Measurements from ENCODE around the gene AP4M1.

Gene AP4M1

GRCh38 chr7:100107125-100107737 lies 5.8 kb downstream of the AP4M1 start:
- CTCF ChIA-PET = no interaction called here
- TF ChIP-seq FOXA1 (IDR thresholded peaks at IDR 0.05) (no peak), FOXK2 (IDR thresholded peaks at IDR 0.05) (no peak), ELF4 (IDR thresholded peaks at IDR 0.05) (no peak), ZNF384 (IDR thresholded peaks at IDR 0.05) (no peak), PKNOX1 (IDR thresholded peaks at IDR 0.05) (no peak), NFRKB (IDR thresholded peaks at IDR 0.05) (no peak), TARDBP (IDR thresholded peaks at IDR 0.05) (no peak), SP1 (IDR thresholded peaks at IDR 0.05) (no peak), FOXM1 (IDR thresholded peaks at IDR 0.05; ENCODE audit: borderline replicate concordance) (no peak), LEF1 (IDR thresholded peaks at IDR 0.05; ENCODE audit: borderline replicate concordance) (no peak), L3MBTL2 (conservative IDR thresholded peaks at IDR 0.05) (no peak), ARNT (IDR thresholded peaks at IDR 0.05) (no peak), SUZ12 (IDR thresholded peaks at IDR 0.05) (no peak), HDGF (IDR thresholded peaks at IDR 0.05; ENCODE audit: borderline replicate concordance) (no peak), BHLHE40 (IDR thresholded peaks at IDR 0.05; ENCODE audit: borderline replicate concordance) (no peak), CTBP1 (IDR thresholded peaks at IDR 0.05; ENCODE audit: borderline replicate concordance) (no peak)
- POLR2A ChIA-PET = interaction anchor here (1.0 kb wide), 1 partner anchor 18 kb away, joined by 4 read pairs; no protein-coding TSS in a partner anchor
- no peak for DNase-seq (ENCODE audit: extremely low spot score)

GRCh38 chr7:100107890-100108289 lies 6.4 kb downstream of the AP4M1 start:
- ChIA-PET POLR2A (interaction anchor here (1.0 kb wide), 1 partner anchor 17 kb away, joined by 4 read pairs; no protein-coding TSS in a partner anchor), CTCF (no interaction called here)
- no peak for DNase-seq (ENCODE audit: extremely low spot score)
- no peak for TF ChIP-seq FOXM1 (IDR thresholded peaks at IDR 0.05; ENCODE audit: borderline replicate concordance)
- TF ChIP-seq HDGF (IDR thresholded peaks at IDR 0.05; ENCODE audit: borderline replicate concordance) = no peak
- TF ChIP-seq ZNF384 (IDR thresholded peaks at IDR 0.05) = no peak
- no peak for TF ChIP-seq SUZ12 (IDR thresholded peaks at IDR 0.05)
- no peak for TF ChIP-seq FOXK2 (IDR thresholded peaks at IDR 0.05)
- no peak for TF ChIP-seq NFRKB (IDR thresholded peaks at IDR 0.05)
- no peak for TF ChIP-seq BHLHE40 (IDR thresholded peaks at IDR 0.05; ENCODE audit: borderline replicate concordance)
- TF ChIP-seq SP1 (IDR thresholded peaks at IDR 0.05) = no peak
- no peak for TF ChIP-seq LEF1 (IDR thresholded peaks at IDR 0.05; ENCODE audit: borderline replicate concordance)
- no peak for TF ChIP-seq L3MBTL2 (conservative IDR thresholded peaks at IDR 0.05)
- TF ChIP-seq ELF4 (IDR thresholded peaks at IDR 0.05) = no peak
- no peak for TF ChIP-seq TARDBP (IDR thresholded peaks at IDR 0.05)
- no peak for TF ChIP-seq FOXA1 (IDR thresholded peaks at IDR 0.05)
- TF ChIP-seq ARNT (IDR thresholded peaks at IDR 0.05) = no peak
- TF ChIP-seq CTBP1 (IDR thresholded peaks at IDR 0.05; ENCODE audit: borderline replicate concordance) = no peak
- TF ChIP-seq PKNOX1 (IDR thresholded peaks at IDR 0.05) = no peak

GRCh38 chr7:100109521-100110163 lies 8.2 kb downstream of the AP4M1 start:
- no peak for DNase-seq (ENCODE audit: extremely low spot score)
- TF ChIP-seq CTBP1 (IDR thresholded peaks at IDR 0.05; ENCODE audit: borderline replicate concordance) = no peak
- TF ChIP-seq FOXK2 (IDR thresholded peaks at IDR 0.05) = no peak
- TF ChIP-seq PKNOX1 (IDR thresholded peaks at IDR 0.05) = no peak
- TF ChIP-seq ELF4 (IDR thresholded peaks at IDR 0.05) = no peak
- no peak for TF ChIP-seq FOXA1 (IDR thresholded peaks at IDR 0.05)
- TF ChIP-seq SP1 (IDR thresholded peaks at IDR 0.05) = no peak
- TF ChIP-seq TARDBP (IDR thresholded peaks at IDR 0.05) = no peak
- TF ChIP-seq HDGF (IDR thresholded peaks at IDR 0.05; ENCODE audit: borderline replicate concordance) = no peak
- no peak for TF ChIP-seq L3MBTL2 (conservative IDR thresholded peaks at IDR 0.05)
- no peak for TF ChIP-seq SUZ12 (IDR thresholded peaks at IDR 0.05)
- no peak for TF ChIP-seq ARNT (IDR thresholded peaks at IDR 0.05)
- no peak for TF ChIP-seq BHLHE40 (IDR thresholded peaks at IDR 0.05; ENCODE audit: borderline replicate concordance)
- TF ChIP-seq NFRKB (IDR thresholded peaks at IDR 0.05) = no peak
- no peak for TF ChIP-seq LEF1 (IDR thresholded peaks at IDR 0.05; ENCODE audit: borderline replicate concordance)
- no peak for TF ChIP-seq FOXM1 (IDR thresholded peaks at IDR 0.05; ENCODE audit: borderline replicate concordance)
- TF ChIP-seq ZNF384 (IDR thresholded peaks at IDR 0.05) = no peak
- ChIA-PET POLR2A (no interaction called here), CTCF (no interaction called here)

GRCh38 chr7:100111156-100111555 lies 9.7 kb downstream of the AP4M1 start:
- DNase-seq (ENCODE audit: extremely low spot score) = no peak
- ChIA-PET CTCF (no interaction called here), POLR2A (interaction anchor here (1.2 to 5.9 kb wide), 3 partner anchors 10 to 18 kb away, joined by 3 to 40 read pairs (median 3); partner anchors contain the start of genes AP4M1, MBLAC1 and MCM7)
- TF ChIP-seq NFRKB (IDR thresholded peaks at IDR 0.05) (no peak), HDGF (IDR thresholded peaks at IDR 0.05; ENCODE audit: borderline replicate concordance) (no peak), ZNF384 (IDR thresholded peaks at IDR 0.05) (no peak), PKNOX1 (IDR thresholded peaks at IDR 0.05) (no peak), L3MBTL2 (conservative IDR thresholded peaks at IDR 0.05) (no peak), SP1 (IDR thresholded peaks at IDR 0.05) (no peak), BHLHE40 (IDR thresholded peaks at IDR 0.05; ENCODE audit: borderline replicate concordance) (no peak), FOXK2 (IDR thresholded peaks at IDR 0.05) (no peak)

GRCh38 chr7:100111914-100112313 lies 10.5 kb downstream of the AP4M1 start:
- ChIA-PET POLR2A (interaction anchor here (1.2 to 5.9 kb wide), 3 partner anchors 10 to 19 kb away, joined by 3 to 40 read pairs (median 3); partner anchors contain the start of genes AP4M1, MBLAC1 and MCM7), CTCF (no interaction called here)
- TF ChIP-seq NFRKB (IDR thresholded peaks at IDR 0.05) (no peak), PKNOX1 (IDR thresholded peaks at IDR 0.05) (no peak), FOXK2 (IDR thresholded peaks at IDR 0.05) (no peak), LEF1 (IDR thresholded peaks at IDR 0.05; ENCODE audit: borderline replicate concordance) (no peak), ZNF384 (IDR thresholded peaks at IDR 0.05) (no peak), SP1 (IDR thresholded peaks at IDR 0.05) (no peak), FOXM1 (IDR thresholded peaks at IDR 0.05; ENCODE audit: borderline replicate concordance) (no peak), ELF4 (IDR thresholded peaks at IDR 0.05) (no peak), BHLHE40 (IDR thresholded peaks at IDR 0.05; ENCODE audit: borderline replicate concordance) (no peak)
- DNase-seq (ENCODE audit: extremely low spot score) = no peak

Data from HEK293T (cell line).